ENCODE results near the gene PNPLA6. TPM values are rescaled to one million over a fixed set of nuclear protein-coding genes. Genes with fewer than 3 reads are reported as not detected.

Gene PNPLA6
- 100 to 1,000 TPM; 117 to 126 TPM for total RNA-seq

- H3K4me1 Mint-ChIP-seq = peaks cover 30% of the 10 kb centered on the region
These were observed at the start of gene PNPLA6 for GRCh38 chr19:7535047-7535997. TSS of gene PNPLA6 (plus strand) at chr19:7535717. CDS start at chr19:7535789, 72 bp downstream.

GRCh38 chr19:7486923-7487322 lies 48.6 kb upstream of the PNPLA6 start:
- ChIA-PET CTCF (interaction anchor here (0.7 to 1.8 kb wide), 2 partner anchors 9 to 10 kb away, joined by 3 to 8 read pairs; a partner anchor contains a TSS), POLR2A (no interaction called here)
- H3K4me1 Mint-ChIP-seq = peaks cover 18% of the 10 kb centered on the region
- DNase-seq = no peak
- H3K27ac Mint-ChIP-seq = no peak overlapping the region
- H3K27me3 Mint-ChIP-seq = peaks cover 4% of the 10 kb centered on the region
- no peaks in the 10 kb centered on the region for H3K9me3 Mint-ChIP-seq
- H3K4me3 Mint-ChIP-seq = no peak overlapping the region
- no peaks in the 10 kb centered on the region for H3K36me3 Mint-ChIP-seq (ENCODE audit: low read depth)

More at GRCh38 chr19:7535047-7535997, at the start of gene PNPLA6:
- Mint-ChIP-seq H3K4me3 (peak within 1 kb of the TSS; percentile 95), H3K9me3 (no peaks in the 10 kb centered on the region), H3K36me3 (ENCODE audit: low read depth) (peaks cover 17% of the 10 kb centered on the region), H3K27ac (peak within 1 kb of the TSS; percentile 87), H3K27me3 (no peaks in the 10 kb centered on the region)
- ChIA-PET POLR2A (interaction anchor here (1.0 kb wide), 1 partner anchor 13 kb away, joined by 3 read pairs; the partner anchor contains the start of gene MCOLN1), CTCF (interaction anchor here (1.6 to 3.0 kb wide), 3 partner anchors 11 to 25 kb away, joined by 5 to 9 read pairs (median 7); partner anchors contain the start of gene MCOLN1)
- peak; percentile 93 for DNase-seq

GRCh38 chr19:7488736-7489353 lies 46.7 kb upstream of the PNPLA6 start, which contains the start of gene PEX11G:
TSS of gene PEX11G (minus strand) at chr19:7489035. CDS start at chr19:7489010, 25 bp downstream.
- Mint-ChIP-seq H3K4me1 (peaks cover 28% of the 10 kb centered on the region), H3K4me3 (peak within 1 kb of the TSS; percentile 71), H3K36me3 (ENCODE audit: low read depth) (no peaks in the 10 kb centered on the region), H3K27ac (peak within 1 kb of the TSS; percentile 88), H3K9me3 (no peaks in the 10 kb centered on the region), H3K27me3 (no peaks in the 10 kb centered on the region)
- ChIA-PET CTCF (interaction anchor here (0.6 to 1.3 kb wide), 3 partner anchors 46 to 92 kb away, joined by 3 to 4 read pairs (median 3); no protein-coding TSS in a partner anchor), POLR2A (interaction anchor here (0.6 kb wide), 1 partner anchor 180 kb away, joined by 3 read pairs; the partner anchor contains the start of gene RETN)
- DNase-seq = peak; percentile 90

GRCh38 chr19:7489609-7490044 lies 45.9 kb upstream of the PNPLA6 start:
- DNase-seq = no peak
- Mint-ChIP-seq H3K27me3 (no peaks in the 10 kb centered on the region), H3K4me1 (peaks cover 28% of the 10 kb centered on the region), H3K27ac (peak overlapping the region; percentile 79), H3K36me3 (ENCODE audit: low read depth) (no peaks in the 10 kb centered on the region), H3K9me3 (no peaks in the 10 kb centered on the region), H3K4me3 (peak overlapping the region; percentile 71)
- ChIA-PET CTCF (interaction anchor here (0.6 to 1.3 kb wide), 6 partner anchors 14 to 371 kb away, joined by 3 to 5 read pairs (median 3); no protein-coding TSS in a partner anchor), POLR2A (interaction anchor here (0.6 kb wide), 1 partner anchor 179 kb away, joined by 3 read pairs; the partner anchor contains the start of gene RETN)

- Mint-ChIP-seq H3K36me3 (ENCODE audit: low read depth) (no peaks in the 10 kb centered on the region), H3K27ac (peak overlapping the region; percentile 74), H3K27me3 (peaks cover 6% of the 10 kb centered on the region), H3K9me3 (no peaks in the 10 kb centered on the region), H3K4me3 (no peak overlapping the region), H3K4me1 (peaks cover 28% of the 10 kb centered on the region)
- ChIA-PET POLR2A (no interaction called here), CTCF (no interaction called here)
- DNase-seq = peak; percentile 48
These were observed 43.4 kb upstream of the PNPLA6 start for GRCh38 chr19:7492142-7492541.

GRCh38 chr19:7492558-7492957 lies 43.0 kb upstream of the PNPLA6 start:
- peak overlapping the region; percentile 74 for H3K27ac Mint-ChIP-seq
- H3K9me3 Mint-ChIP-seq = no peaks in the 10 kb centered on the region
- H3K27me3 Mint-ChIP-seq = peaks cover 7% of the 10 kb centered on the region
- POLR2A ChIA-PET = no interaction called here
- no peak overlapping the region for H3K4me3 Mint-ChIP-seq
- DNase-seq = no peak
- peaks cover 28% of the 10 kb centered on the region for H3K4me1 Mint-ChIP-seq
- CTCF ChIA-PET = no interaction called here
- no peaks in the 10 kb centered on the region for H3K36me3 Mint-ChIP-seq (ENCODE audit: low read depth)

GRCh38 chr19:7494416-7495098 lies 41.0 kb upstream of the PNPLA6 start:
- Mint-ChIP-seq H3K4me3 (no peak overlapping the region), H3K9me3 (no peaks in the 10 kb centered on the region), H3K27ac (no peak overlapping the region), H3K36me3 (ENCODE audit: low read depth) (no peaks in the 10 kb centered on the region), H3K27me3 (peaks cover 13% of the 10 kb centered on the region), H3K4me1 (peaks cover 21% of the 10 kb centered on the region)
- POLR2A ChIA-PET = no interaction called here
- no peak for DNase-seq
- CTCF ChIA-PET = interaction anchor here (0.6 to 1.6 kb wide), 7 partner anchors 10 to 979 kb away, joined by 3 to 4 read pairs (median 3); no protein-coding TSS in a partner anchor

- DNase-seq = no peak
- no peak overlapping the region for H3K27ac Mint-ChIP-seq
- H3K4me1 Mint-ChIP-seq = peaks cover 11% of the 10 kb centered on the region
- H3K36me3 Mint-ChIP-seq (ENCODE audit: low read depth) = no peaks in the 10 kb centered on the region
- CTCF ChIA-PET = interaction anchor here (0.6 to 2.0 kb wide), 7 partner anchors 9 to 843 kb away, joined by 3 to 8 read pairs (median 4); partner anchors contain the start of gene MCOLN1
- H3K9me3 Mint-ChIP-seq = no peaks in the 10 kb centered on the region
- peaks cover 30% of the 10 kb centered on the region for H3K27me3 Mint-ChIP-seq
- no peak overlapping the region for H3K4me3 Mint-ChIP-seq
- POLR2A ChIA-PET = no interaction called here
These were observed 38.2 kb upstream of the PNPLA6 start for GRCh38 chr19:7497292-7497691.

- Mint-ChIP-seq H3K9me3 (no peaks in the 10 kb centered on the region), H3K4me1 (peaks cover 9% of the 10 kb centered on the region), H3K36me3 (ENCODE audit: low read depth) (no peaks in the 10 kb centered on the region), H3K27me3 (peaks cover 39% of the 10 kb centered on the region), H3K27ac (no peak overlapping the region), H3K4me3 (peak overlapping the region; percentile 32)
- POLR2A ChIA-PET = no interaction called here
- CTCF ChIA-PET = interaction anchor here (0.5 kb wide), 1 partner anchor 8 kb away, joined by 3 read pairs; no protein-coding TSS in a partner anchor
- peak; percentile 61 for DNase-seq
These were observed 34.6 kb upstream of the PNPLA6 start for GRCh38 chr19:7500811-7501450.

- Mint-ChIP-seq H3K36me3 (ENCODE audit: low read depth) (no peaks in the 10 kb centered on the region), H3K4me3 (no peak overlapping the region), H3K27ac (no peak overlapping the region), H3K27me3 (peaks cover 39% of the 10 kb centered on the region), H3K4me1 (peaks cover 14% of the 10 kb centered on the region), H3K9me3 (no peaks in the 10 kb centered on the region)
- ChIA-PET CTCF (no interaction called here), POLR2A (no interaction called here)
- no peak for DNase-seq
These were observed 33.0 kb upstream of the PNPLA6 start for GRCh38 chr19:7502552-7502951.

GRCh38 chr19:7504684-7505083 lies 30.8 kb upstream of the PNPLA6 start:
- ChIA-PET CTCF (interaction anchor here (0.6 to 0.9 kb wide), 2 partner anchors 14 to 16 kb away, joined by 3 read pairs; no protein-coding TSS in a partner anchor), POLR2A (interaction anchor here (0.6 kb wide), 1 partner anchor 410 kb away, joined by 5 read pairs; no protein-coding TSS in a partner anchor)
- DNase-seq = no peak
- H3K36me3 Mint-ChIP-seq (ENCODE audit: low read depth) = no peaks in the 10 kb centered on the region
- no peak overlapping the region for H3K4me3 Mint-ChIP-seq
- H3K4me1 Mint-ChIP-seq = peaks cover 14% of the 10 kb centered on the region
- peaks cover 31% of the 10 kb centered on the region for H3K27me3 Mint-ChIP-seq
- H3K9me3 Mint-ChIP-seq = no peaks in the 10 kb centered on the region
- no peak overlapping the region for H3K27ac Mint-ChIP-seq

GRCh38 chr19:7505288-7505681 lies 30.2 kb upstream of the PNPLA6 start:
- DNase-seq = no peak
- ChIA-PET CTCF (no interaction called here), POLR2A (no interaction called here)
- H3K27ac Mint-ChIP-seq = no peak overlapping the region
- H3K36me3 Mint-ChIP-seq (ENCODE audit: low read depth) = no peaks in the 10 kb centered on the region
- peaks cover 14% of the 10 kb centered on the region for H3K4me1 Mint-ChIP-seq
- H3K9me3 Mint-ChIP-seq = no peaks in the 10 kb centered on the region
- H3K27me3 Mint-ChIP-seq = peaks cover 26% of the 10 kb centered on the region
- H3K4me3 Mint-ChIP-seq = no peak overlapping the region
